IgD-negative memory B cell (primary cell): ENCODE data around the gene VAV2. TPM values are rescaled to one million over a fixed set of nuclear protein-coding genes. Genes with fewer than 3 reads are reported as not detected.

Source experiments
- H3K27ac Mint-ChIP-seq, 3 donors: one replicate each; pipeline ENCODE4 v1.8.0; 2020 to 2022; ENCODE audit warnings: mild to moderate bottlenecking in 3 of 3, mixed read lengths in 3 of 3, moderate library complexity in 1 of 3
- H3K27me3 Mint-ChIP-seq: one replicate; pipeline ENCODE4 v1.8.0; 2021; ENCODE audit warnings: mixed read lengths
- H3K36me3 Mint-ChIP-seq: one replicate; pipeline ENCODE4 v1.8.0; 2020; ENCODE audit warnings: mild to moderate bottlenecking, mixed read lengths
- H3K4me1 Mint-ChIP-seq, 3 donors: one replicate each; pipeline ENCODE4 v1.8.0; 2020 to 2022; ENCODE audit warnings: mixed read lengths in 3 of 3, mild to moderate bottlenecking in 1 of 3
- H3K4me3 Mint-ChIP-seq, 4 donors: one replicate each; pipeline ENCODE4 v1.8.0; 2020 to 2022; ENCODE audit warnings: mild to moderate bottlenecking in 4 of 4, mixed read lengths in 4 of 4, moderate library complexity in 3 of 4
- H3K9me3 Mint-ChIP-seq, 3 donors: one replicate each; pipeline ENCODE4 v1.8.0; 2020 to 2021; ENCODE audit warnings: mixed read lengths in 3 of 3, mild to moderate bottlenecking in 1 of 3
- polyA plus RNA-seq: library from polyadenylated mRNA; unstranded; fragments of 300-500 nt; fragmentation: Illumina TruSeq; gene quantifications from one replicate; pipeline ENCODE4 v1.2.3, GENCODE V29; 2021

The VAV2 gene
- polyA plus RNA-seq, 1 donor from 2014 or later = 28.7 TPM

DNA sequence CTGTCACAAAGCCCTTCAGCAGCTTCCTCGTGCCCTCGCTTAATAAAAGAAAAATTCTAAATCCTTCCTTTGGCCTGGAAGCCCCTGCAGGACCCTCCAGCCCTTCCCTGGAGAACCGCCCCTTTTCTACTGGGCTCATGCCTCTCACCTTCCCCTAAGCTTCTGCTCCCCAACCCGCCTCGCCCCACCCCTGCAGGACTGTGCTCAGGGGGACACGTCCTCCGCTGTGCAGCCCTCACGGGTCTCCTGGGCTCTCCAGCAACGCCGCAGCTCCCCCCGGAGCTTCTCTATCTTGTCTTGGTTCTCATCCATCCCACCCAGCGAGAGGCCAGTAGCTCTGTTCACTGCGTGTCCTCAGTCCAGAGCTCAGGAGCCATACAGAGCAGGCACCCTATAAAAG lies 188.4 kb downstream of the VAV2 start:
- H3K27ac Mint-ChIP-seq = no peak overlapping the region
- H3K9me3 Mint-ChIP-seq = no peaks in the 10 kb centered on the region
- peak overlapping the region in 1 of 4 donors; percentile 63 for H3K4me3 Mint-ChIP-seq
- H3K36me3 Mint-ChIP-seq = no peaks in the 10 kb centered on the region
- no peaks in the 10 kb centered on the region for H3K27me3 Mint-ChIP-seq
- peaks cover 0 to 3% (median 0%) of the 10 kb centered on the region in 3 donors for H3K4me1 Mint-ChIP-seq

DNA sequence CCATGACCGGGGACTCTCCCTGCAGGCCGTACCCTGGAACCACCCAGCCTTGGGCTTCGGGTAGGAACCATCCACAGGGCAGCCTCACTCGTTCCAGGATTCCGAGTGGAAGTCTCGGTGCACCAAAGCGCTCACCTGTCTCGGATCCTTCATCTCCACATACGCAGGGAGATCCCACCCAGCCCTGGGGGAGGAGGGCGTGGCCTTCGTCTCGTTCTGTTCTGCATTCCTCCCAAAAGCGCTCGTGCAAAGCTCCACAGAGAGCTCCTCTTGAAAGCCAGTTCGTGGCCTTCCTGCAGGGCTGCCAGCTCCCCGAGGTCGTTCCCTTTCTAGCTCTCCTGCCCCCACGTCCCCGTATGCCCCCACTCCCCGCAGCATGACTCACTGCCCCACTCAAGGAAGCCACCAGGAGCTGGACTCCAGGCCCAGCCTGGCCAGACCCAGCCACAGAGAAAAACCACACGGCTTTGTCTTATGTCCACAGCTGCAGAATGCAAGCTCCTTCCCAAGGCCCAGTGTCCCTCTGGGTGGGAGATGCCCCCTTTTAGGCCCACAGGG lies 189.0 kb downstream of the VAV2 start:
- Mint-ChIP-seq H3K4me1 (peaks cover 0 to 3% (median 0%) of the 10 kb centered on the region in 3 donors), H3K4me3 (no peak overlapping the region), H3K9me3 (no peaks in the 10 kb centered on the region), H3K27me3 (no peaks in the 10 kb centered on the region), H3K27ac (no peak overlapping the region), H3K36me3 (no peaks in the 10 kb centered on the region)

DNA sequence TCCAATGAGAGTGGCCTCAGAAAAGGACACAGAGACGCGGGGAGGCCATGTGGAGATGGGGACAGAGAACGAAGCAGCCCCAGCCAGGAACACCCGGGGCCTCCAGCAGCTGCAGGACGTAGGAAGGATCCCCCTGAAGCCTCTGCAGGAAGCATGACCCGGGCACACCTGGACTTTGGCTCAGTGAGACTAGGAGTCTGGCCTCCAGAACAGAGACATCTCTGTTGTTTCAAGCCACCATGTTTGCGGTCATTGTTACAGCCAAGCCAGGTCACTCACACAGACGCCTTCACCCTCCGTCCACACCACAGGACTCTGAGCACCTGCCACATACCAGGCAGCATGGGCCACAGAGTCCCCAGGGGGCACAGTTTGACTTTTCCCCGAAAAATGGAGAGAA lies 190.4 kb downstream of the VAV2 start:
- peaks cover 0 to 3% (median 0%) of the 10 kb centered on the region in 3 donors for H3K4me1 Mint-ChIP-seq
- no peaks in the 10 kb centered on the region for H3K36me3 Mint-ChIP-seq
- no peaks in the 10 kb centered on the region for H3K27me3 Mint-ChIP-seq
- H3K27ac Mint-ChIP-seq = no peak overlapping the region
- H3K9me3 Mint-ChIP-seq = no peaks in the 10 kb centered on the region
- H3K4me3 Mint-ChIP-seq = no peak overlapping the region

DNA sequence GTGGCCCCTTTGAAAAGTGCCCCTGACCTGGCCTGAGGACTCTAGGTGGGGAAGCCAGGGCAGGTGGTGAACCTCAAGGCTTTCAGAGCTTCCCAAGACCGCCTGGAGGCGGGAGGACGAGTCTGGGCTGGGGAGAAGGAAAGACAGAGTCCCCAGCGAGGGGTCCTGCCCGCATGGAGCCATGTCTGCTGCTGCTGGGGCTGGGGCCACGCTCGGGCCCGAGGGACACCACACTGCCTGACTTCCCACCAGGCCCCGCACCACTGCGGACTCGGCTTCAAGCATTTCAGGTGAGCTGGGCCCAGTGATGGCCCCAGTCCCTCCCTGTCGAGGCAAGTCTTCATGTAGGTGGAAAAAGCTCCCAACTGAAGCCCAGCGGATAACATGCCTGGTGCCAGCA lies 191.9 kb downstream of the VAV2 start:
- Mint-ChIP-seq H3K36me3 (no peaks in the 10 kb centered on the region), H3K27me3 (no peaks in the 10 kb centered on the region)

DNA sequence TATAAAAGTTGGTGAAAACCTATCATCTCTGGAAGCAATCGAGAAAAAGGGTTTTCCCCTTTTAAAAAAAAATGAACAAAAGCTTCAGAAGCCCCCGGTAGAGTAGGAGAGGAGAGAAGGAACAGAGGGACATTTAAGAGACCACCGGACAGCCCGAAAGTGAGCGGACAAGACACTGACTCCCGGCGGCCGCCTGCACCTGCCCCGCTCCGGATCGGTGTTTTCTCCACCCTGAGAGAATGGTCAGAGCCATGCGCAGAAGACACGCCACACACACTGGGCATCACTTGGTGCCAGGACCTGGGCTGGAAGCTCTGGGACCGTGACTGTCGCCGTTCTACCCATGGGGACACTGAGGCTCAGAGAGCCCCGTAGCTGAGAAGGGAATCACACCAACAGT lies 192.4 kb downstream of the VAV2 start:
- H3K4me3 Mint-ChIP-seq = no peak overlapping the region
- no peaks in the 10 kb centered on the region for H3K9me3 Mint-ChIP-seq
- no peaks in the 10 kb centered on the region for H3K27me3 Mint-ChIP-seq
- no peaks in the 10 kb centered on the region for H3K36me3 Mint-ChIP-seq
- no peak overlapping the region for H3K27ac Mint-ChIP-seq
- peaks cover 0 to 11% (median 7%) of the 10 kb centered on the region in 3 donors for H3K4me1 Mint-ChIP-seq

More for the DNA sequence above, 191.9 kb downstream of the VAV2 start:
- Mint-ChIP-seq H3K4me1 (peaks cover 0 to 6% (median 4%) of the 10 kb centered on the region in 3 donors), H3K4me3 (no peak overlapping the region), H3K9me3 (no peaks in the 10 kb centered on the region), H3K27ac (peak overlapping the region in 1 of 3 donors; percentile 88)

DNA sequence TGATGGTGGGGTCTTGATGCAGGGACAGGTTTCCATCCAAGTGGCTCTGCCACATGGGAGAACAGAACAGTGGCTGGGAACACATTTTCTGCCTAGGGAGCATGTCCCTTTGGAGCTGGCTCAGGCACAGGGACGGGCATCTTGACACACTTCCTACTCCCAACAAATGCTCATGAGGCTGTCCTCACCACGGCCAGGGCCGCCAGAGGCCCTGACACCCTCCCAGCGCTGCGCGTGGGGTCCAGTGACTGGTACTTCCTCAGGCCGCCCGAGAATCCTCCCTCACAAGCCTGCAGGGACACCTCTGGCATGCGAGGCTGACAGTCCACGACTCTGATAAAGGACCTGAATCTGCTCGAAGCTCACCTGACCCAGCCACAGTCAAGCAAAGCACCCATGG lies 193.0 kb downstream of the VAV2 start:
- peaks cover 2 to 16% (median 12%) of the 10 kb centered on the region in 3 donors for H3K4me1 Mint-ChIP-seq
- H3K27me3 Mint-ChIP-seq = no peaks in the 10 kb centered on the region
- peak overlapping the region in 1 of 3 donors; percentile 39 for H3K27ac Mint-ChIP-seq
- H3K36me3 Mint-ChIP-seq = no peaks in the 10 kb centered on the region
- no peaks in the 10 kb centered on the region for H3K9me3 Mint-ChIP-seq
- H3K4me3 Mint-ChIP-seq = no peak overlapping the region

DNA sequence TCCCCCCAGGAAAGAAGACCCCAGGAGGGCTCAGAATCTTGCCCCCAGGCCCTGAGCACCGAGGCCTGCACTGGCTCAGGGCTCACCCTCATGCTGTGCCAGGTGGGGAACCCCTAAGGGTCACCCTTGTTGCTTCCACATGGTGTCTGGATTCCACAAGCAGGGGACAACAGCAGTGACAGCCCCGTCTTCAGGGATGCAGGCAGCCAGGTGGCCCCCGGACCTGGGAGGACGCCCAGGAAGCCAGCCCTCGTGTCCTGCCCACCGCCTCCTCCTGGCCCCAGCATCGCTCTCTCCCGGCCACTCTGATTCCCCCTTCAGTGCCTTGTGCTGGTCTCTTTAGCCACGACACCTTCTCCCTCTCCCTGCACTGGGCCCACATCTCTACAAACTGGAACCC lies 194.0 kb downstream of the VAV2 start:
- H3K36me3 Mint-ChIP-seq = no peaks in the 10 kb centered on the region
- peak overlapping the region; percentile 42 to 84 (median 43) for H3K27ac Mint-ChIP-seq
- peaks cover 12 to 21% (median 19%) of the 10 kb centered on the region in 3 donors for H3K4me1 Mint-ChIP-seq
- H3K4me3 Mint-ChIP-seq = peak overlapping the region in 1 of 4 donors; percentile 30
- no peaks in the 10 kb centered on the region for H3K9me3 Mint-ChIP-seq
- H3K27me3 Mint-ChIP-seq = no peaks in the 10 kb centered on the region

DNA sequence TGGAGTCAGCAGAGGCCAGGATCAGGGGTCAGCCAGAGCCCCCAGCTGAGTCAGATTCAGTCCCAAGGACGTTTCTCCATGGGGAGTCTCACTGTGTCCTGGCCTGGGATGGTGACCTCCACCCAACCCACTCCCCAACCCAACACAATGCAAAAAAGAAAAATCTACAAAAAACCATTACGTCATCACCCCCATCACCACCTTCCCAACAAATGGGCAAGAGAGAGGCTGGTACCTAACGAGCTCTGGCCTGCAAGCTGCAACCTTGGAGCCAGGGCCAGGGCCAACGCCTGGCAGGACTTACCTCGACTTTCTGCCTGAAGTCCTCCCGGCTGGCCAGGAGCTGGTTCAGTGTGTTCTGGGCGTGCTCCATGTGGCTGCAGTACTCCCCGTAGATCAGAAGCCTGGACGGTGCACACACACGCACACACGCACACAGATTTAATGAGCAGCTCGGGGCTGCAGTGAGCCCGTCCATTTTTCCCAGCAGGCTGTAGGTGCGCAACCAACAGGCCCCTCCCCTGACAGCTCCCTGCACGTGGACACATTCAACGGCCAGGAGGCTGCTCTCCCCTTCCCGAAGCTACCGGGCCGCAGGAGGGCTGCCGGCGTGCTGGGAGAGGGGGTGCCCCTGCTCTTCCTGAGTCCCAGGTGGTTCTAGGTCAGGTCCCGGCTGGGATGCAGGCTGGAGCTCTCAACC lies 194.6 kb downstream of the VAV2 start:
- Mint-ChIP-seq H3K27ac (no peak overlapping the region), H3K27me3 (no peaks in the 10 kb centered on the region), H3K4me3 (no peak overlapping the region), H3K36me3 (no peaks in the 10 kb centered on the region), H3K4me1 (peaks cover 14 to 25% (median 23%) of the 10 kb centered on the region in 3 donors), H3K9me3 (no peaks in the 10 kb centered on the region)

DNA sequence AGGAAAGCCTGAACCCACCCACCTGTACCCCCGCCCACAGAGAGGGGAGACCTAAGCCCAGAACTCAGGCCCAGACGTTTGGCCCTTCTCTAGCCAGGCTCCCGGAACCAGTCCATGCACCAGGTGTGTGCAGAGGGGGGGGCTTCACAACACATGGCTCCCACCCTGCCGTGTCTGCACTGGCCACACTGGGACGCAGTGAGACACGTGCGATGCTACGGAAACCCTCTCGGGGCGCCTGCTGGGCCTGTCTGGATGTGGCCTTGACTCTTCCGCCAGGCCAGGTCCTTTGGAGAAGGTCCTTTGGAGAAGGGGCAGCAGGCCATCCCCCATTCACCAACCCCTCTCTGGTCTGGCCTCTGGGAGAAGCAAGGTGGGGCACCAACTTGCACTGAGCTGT lies 195.6 kb downstream of the VAV2 start:
- H3K9me3 Mint-ChIP-seq = no peaks in the 10 kb centered on the region
- no peaks in the 10 kb centered on the region for H3K27me3 Mint-ChIP-seq
- H3K27ac Mint-ChIP-seq = peak overlapping the region in 1 of 3 donors; percentile 36
- H3K36me3 Mint-ChIP-seq = no peaks in the 10 kb centered on the region
- H3K4me3 Mint-ChIP-seq = peak overlapping the region in 1 of 4 donors; percentile 60
- H3K4me1 Mint-ChIP-seq = peaks cover 14 to 30% (median 27%) of the 10 kb centered on the region in 3 donors

DNA sequence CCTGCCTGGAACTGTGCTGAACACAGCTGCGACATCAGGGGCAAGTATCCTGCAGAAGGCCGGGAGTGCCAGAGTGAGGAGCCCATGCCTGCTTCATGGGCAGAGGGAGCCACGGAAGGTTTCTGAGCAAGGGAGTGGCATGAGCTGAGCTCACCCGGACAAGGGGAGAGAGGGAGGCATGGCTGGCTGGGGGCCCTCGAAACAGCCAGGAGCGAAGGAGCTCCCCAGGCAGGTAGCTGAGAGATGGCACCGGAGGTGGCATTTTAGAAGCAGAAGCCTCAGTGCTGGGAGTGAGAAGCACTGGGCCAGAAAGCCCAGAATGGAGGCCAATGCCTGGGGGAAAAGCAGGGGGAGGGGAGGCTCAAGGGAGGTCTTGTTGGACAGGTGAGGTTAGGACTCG lies 197.1 kb downstream of the VAV2 start:
- Mint-ChIP-seq H3K27ac (peak overlapping the region; percentile 76 to 85 (median 81)), H3K36me3 (no peaks in the 10 kb centered on the region), H3K9me3 (no peaks in the 10 kb centered on the region), H3K4me1 (peaks cover 16 to 32% (median 28%) of the 10 kb centered on the region in 3 donors), H3K4me3 (peak overlapping the region in 2 of 4 donors; percentile 60 to 68), H3K27me3 (no peaks in the 10 kb centered on the region)

DNA sequence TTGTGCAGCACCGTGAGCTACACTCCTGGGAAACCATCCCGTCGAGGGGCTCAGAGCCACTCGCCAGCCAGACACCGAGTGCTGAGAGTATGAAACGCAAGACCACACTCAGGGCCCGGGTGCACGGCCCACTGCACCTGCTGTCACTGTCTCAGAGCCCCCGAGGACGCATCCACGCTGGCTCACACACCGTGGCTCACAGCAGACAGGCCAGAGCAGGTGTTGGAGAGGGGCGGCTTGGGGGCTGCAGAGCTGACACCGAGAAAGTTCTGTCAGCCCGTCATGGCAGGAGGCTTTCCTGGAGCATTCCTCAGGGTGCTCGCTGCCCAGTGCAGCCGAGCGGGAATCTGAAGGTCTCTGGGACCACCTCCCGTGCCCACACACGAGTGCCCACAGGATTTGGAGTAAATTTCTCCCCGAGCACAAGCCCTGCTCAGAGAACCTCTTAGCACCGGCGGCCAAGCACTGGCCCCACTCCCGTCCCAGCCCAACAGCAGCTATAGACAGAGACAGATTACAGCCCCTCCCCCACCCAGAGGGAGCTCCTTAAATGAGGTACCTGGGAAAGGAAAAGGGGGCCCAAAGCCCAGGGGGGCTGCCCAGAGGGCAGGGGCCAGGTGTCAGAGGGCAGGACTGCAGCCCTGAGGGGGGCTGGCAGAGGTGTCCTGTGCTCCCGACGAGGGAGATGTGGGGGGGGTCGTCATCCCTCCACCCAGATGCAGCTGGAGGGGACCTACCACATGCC lies 197.9 kb downstream of the VAV2 start:
- Mint-ChIP-seq H3K27ac (peak overlapping the region in 2 of 3 donors; percentile 82 to 88), H3K36me3 (no peaks in the 10 kb centered on the region), H3K4me3 (peak overlapping the region; percentile 12 to 85 (median 67)), H3K4me1 (peaks cover 19 to 35% (median 31%) of the 10 kb centered on the region in 3 donors), H3K27me3 (no peaks in the 10 kb centered on the region), H3K9me3 (no peaks in the 10 kb centered on the region)

DNA sequence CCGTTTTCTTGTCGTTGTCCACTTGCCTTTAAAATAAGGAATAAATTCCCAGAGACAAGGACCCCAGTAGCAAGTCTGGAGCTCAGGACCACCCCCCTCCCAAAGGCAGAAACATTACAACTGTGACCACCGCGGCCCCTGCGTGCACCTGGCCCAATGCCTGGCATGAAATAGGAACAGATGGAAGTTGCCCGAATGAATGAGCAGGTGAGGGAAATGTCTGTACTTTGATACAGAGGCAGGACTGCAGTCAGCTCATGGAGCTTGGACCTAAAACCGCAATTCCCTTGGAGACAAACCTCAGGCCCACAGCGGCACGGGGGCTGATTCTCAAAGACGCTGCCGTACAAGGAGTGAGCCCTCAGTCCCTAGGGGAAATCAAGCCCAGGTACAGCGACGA lies 198.7 kb downstream of the VAV2 start:
- no peaks in the 10 kb centered on the region for H3K27me3 Mint-ChIP-seq
- H3K4me3 Mint-ChIP-seq = peak overlapping the region; percentile 25 to 85 (median 67)
- H3K4me1 Mint-ChIP-seq = peaks cover 23 to 40% (median 38%) of the 10 kb centered on the region in 3 donors
- no peaks in the 10 kb centered on the region for H3K9me3 Mint-ChIP-seq
- H3K36me3 Mint-ChIP-seq = no peaks in the 10 kb centered on the region
- H3K27ac Mint-ChIP-seq = peak overlapping the region; percentile 82 to 90 (median 88)

DNA sequence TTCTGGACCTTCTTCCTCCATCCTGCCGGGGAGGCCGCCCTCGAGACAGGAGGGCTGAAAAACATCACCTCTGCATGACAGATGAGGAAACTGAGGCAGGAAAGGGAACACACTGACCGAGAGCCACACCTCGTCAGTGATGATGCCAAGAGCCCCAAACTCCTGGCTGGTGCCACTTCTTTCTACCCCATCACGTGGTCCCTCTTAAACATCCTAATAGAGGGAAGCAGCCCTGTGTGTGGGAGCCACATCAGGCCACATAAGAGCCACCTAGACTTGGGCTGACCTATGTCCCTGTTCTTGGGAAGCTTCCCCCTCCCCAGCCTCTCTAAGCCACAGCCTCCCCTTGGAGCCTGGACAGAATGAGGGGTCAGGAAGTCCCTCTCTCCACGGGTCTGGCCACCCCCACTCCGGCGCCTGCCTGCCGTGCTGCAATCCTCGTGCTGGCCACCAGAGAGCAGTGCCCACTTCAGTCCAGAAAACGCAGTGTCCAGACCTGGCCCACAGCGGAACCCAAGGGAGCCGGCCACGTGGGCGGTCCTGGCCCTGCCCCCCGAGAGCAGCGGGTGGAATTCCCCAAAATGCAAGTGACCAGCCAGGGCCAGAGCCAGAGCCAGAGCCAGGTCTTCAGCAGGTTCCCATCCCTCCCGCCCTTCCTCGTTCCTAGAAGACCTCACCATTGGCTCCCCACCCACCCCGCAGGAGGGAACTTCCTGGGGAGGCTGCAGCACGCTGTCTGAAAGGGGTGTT lies 199.2 kb downstream of the VAV2 start:
- Mint-ChIP-seq H3K27ac (peak overlapping the region; percentile 82 to 90 (median 88)), H3K4me3 (peak overlapping the region; percentile 25 to 85 (median 67)), H3K27me3 (no peaks in the 10 kb centered on the region), H3K4me1 (peaks cover 23 to 41% (median 39%) of the 10 kb centered on the region in 3 donors), H3K36me3 (no peaks in the 10 kb centered on the region), H3K9me3 (no peaks in the 10 kb centered on the region)

DNA sequence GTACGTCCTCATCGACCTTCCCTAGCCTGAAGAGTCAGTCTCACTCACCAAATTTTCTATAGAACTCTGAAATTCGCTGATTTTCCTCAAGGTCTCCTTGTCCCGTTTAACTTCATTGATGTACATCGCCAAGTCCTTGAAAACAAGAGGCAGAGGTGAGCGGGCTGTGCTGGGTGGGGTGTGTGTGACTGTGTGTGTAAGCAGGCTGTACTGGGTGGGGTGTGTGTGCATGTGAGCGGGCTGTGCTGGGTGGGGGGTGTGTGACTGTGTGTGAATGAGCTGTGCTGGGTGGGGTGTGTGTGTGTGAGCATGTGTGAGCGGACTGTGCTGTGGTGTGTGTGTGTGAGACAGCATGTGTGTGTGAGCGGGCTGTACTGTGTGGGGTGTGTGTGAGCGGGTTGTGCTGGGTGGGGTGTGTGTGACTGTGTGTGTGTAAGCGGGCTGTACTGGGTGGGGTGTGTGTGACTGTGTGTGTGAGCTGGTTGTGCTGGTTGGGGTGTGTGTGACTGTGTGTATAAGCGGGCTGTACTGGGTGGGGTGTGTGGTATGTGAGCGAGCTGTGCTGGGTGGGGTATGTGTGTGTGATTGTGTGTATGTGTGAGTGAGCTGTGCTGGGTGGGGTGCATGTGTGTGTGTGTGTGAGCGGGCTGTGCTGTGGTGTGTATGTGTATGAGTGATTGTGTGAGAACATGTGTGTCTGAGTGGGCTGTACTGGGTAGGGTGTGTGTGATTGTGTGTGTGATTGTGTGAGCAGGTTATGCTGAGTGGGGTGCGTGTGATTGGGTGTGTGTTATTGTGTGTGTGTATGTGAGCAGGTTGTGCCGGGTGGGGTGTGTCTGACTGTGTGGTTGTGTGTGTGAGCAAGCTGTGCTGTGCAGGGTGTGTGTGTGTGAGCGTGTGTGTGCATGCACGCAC lies 200.1 kb downstream of the VAV2 start:
- H3K9me3 Mint-ChIP-seq = no peaks in the 10 kb centered on the region
- no peaks in the 10 kb centered on the region for H3K36me3 Mint-ChIP-seq
- peak overlapping the region in 1 of 4 donors; percentile 62 for H3K4me3 Mint-ChIP-seq
- peaks cover 23 to 45% (median 43%) of the 10 kb centered on the region in 3 donors for H3K4me1 Mint-ChIP-seq
- no peaks in the 10 kb centered on the region for H3K27me3 Mint-ChIP-seq
- H3K27ac Mint-ChIP-seq = peak overlapping the region in 2 of 3 donors; percentile 77 to 85
